Fibroblast of pulmonary artery (primary cell): ENCODE measurements around the gene BMPER.

ENCODE experiments used
- DNase-seq: peaks from one replicate; pipeline ENCODE4 v3.0.0-alpha.2; 2010; ENCODE audit warnings: low read depth
- H3K4me3 ChIP-seq: replicated peaks from 2 replicates; pipeline ENCODE4 v1.5.1; 2011; ENCODE audit warnings: low read depth, mild to moderate bottlenecking, control low read depth, low read length, moderate library complexity
- CTCF ChIP-seq: IDR thresholded peaks from 2 replicates; pipeline ENCODE4 v1.5.1; 2011; ENCODE audit warnings: mild to moderate bottlenecking, control low read depth, low read length, inconsistent platforms; ENCODE audit errors: missing control alignments

Gene BMPER

GRCh38 chr7:34107276-34107675, 201.9 kb downstream of the BMPER start:
- no peak for TF ChIP-seq CTCF
- DNase-seq, result peak; percentile 83
- H3K4me3 ChIP-seq, result no peak overlapping the region

DNA sequence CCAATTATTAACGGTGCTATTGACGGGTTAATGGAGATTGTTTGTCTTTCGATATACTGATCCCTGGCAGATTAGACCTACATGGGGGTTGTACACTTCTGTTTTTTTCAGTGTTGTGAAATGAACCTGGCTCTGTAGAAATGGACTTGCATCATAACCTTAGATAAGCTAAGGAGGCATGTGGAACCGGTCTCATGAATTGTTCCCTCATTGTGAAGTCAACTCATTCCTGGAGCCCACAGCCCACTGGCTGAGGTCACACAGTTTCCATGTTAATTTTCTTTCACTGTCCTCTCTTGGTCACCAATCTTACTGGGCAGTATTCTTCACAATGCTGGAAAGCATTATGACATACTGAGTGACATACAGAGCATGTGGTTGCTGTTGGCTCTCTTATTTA, 202.8 kb downstream of the BMPER start:
- H3K4me3 ChIP-seq, result no peak overlapping the region
- DNase-seq, result peak; percentile 93
- no peak for TF ChIP-seq CTCF

DNA sequence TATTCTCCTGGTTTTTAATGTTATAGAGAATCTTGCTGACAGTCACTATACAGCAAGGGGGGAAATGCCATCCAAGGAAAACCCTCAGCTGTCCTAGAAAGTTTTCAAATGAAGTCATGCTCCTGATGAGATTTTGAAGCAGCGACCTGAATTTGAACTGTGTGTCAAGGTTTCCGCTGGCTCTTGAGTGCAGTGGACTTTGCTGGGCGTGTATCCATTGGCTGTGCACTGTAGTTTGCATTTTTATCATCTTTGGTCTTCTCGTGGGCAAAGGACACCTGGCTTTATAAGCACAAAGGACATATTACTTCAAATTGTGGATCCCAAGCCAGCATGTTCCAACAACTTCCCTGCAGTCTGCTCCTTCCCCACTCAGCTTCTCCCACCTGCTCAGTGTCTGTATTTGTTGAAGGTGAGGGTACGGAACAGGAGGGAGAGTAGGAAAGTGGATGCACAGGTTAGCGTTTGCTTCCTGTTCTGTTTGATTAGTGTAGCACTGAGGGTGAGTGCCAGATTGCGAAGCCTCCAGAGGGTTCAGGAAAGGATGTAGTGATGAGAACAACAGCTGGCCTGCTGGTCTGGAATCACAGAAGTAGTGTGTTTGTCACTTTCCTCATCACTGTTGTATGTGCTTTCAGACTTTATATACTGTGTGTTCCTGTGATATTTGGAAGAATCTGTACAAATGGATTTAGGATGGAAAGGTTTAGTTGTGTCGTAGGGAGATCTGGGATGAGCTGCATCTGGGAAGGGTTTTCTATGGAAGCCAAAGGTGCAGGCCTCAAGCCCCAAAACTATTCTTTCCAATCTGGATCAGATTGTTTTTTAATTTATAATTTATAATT, 204.8 kb downstream of the BMPER start:
- DNase-seq, result peak; percentile 25
- TF ChIP-seq CTCF, result no peak
- H3K4me3 ChIP-seq, result no peak overlapping the region

DNA sequence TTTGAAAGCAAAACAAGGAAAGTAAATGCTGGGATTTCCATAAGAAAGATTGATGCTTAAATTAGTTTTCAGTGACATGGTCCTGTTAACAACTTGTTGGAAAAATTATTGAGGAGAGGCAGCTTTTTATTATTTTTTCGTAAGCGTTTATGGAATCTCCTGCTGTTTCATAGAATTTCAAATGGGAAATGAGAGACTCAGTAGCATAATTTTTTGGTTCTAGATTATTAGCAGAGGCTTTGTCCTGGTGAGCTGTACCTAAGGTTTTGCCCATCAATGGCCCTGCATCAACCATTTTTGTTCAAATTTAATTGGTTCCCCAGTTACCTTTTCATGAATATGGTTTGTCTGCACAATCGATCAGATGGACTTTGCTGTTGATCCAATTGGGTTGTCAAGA, 205.7 kb downstream of the BMPER start:
- DNase-seq, result no peak
- TF ChIP-seq CTCF, result no peak
- H3K4me3 ChIP-seq, result no peak overlapping the region

DNA sequence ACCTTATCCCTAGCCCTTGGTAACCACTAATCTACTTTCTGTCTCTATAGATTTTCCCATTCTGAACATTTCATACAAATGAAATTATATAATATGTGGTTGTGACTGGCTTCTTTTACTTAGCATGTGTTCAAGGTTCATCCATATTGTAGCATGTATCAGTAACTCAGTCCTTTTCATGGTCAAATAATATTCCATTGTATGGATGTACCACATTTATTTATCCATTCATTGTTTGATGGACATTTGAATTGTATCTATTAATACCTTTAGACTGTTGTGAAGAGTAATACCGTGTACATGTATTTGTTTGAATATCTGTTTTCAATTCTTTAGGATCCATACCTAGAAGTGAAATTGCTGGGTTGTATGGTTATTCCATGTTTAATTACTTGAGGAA, 210.2 kb downstream of the BMPER start:
- no peak overlapping the region for H3K4me3 ChIP-seq
- DNase-seq, result no peak
- TF ChIP-seq CTCF, result no peak

DNA sequence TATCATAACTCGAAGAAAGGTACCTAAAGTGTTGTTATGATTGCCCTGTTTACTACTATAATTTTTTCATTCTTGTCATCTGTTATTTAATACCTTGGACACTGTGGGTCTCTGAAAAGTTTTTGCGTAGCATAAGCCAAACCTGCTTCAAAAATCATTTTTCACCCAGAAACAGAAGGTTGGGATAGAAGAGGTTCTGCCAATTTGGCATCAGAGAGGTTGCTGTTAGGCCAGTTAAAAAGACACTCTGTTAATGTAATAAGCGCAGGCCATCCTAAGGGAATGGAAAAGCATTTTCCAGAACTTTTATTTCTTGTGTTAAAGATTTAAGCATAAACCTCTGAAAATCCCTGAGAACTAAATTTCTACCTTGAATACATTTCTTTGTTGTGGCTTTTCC, 212.2 kb downstream of the BMPER start:
- DNase-seq, result no peak
- H3K4me3 ChIP-seq, result no peak overlapping the region
- TF ChIP-seq CTCF, result no peak

GRCh38 chr7:34121366-34121765, 216.0 kb downstream of the BMPER start:
- TF ChIP-seq CTCF, result no peak
- DNase-seq, result no peak
- no peak overlapping the region for H3K4me3 ChIP-seq
